GM23338 (cell line): ENCODE data around the gene SLK. TPM values are rescaled to one million over a fixed set of nuclear protein-coding genes. Genes with fewer than 3 reads are reported as not detected.

Experiments
- ATAC-seq: fragments of 200-7000 bp; cut with Tn5 transposase; 3 replicates; pipeline ENCODE4 v1.9.1; 2020
- DNase-seq: peaks from one replicate; pipeline ENCODE4 v3.0.0-alpha.2; 2015; ENCODE audit warnings: low spot score
- H2AFZ ChIP-seq: fragments of 200-600 bp; sonication (generic); 2 replicates; pipeline ENCODE4 v1.8.0; 2016; ENCODE audit warnings: antibody characterized with exemption, mild to moderate bottlenecking, moderate library complexity
- H3F3A ChIP-seq: fragments of 200-600 bp; sonication (generic); replicated peaks from 2 replicates; pipeline ENCODE4 v1.8.0; 2017; ENCODE audit warnings: antibody characterized with exemption, mixed run types, low read depth
- H3K27ac ChIP-seq: fragments of 200-600 bp; sonication (generic); 2 replicates; pipeline ENCODE4 v1.6.1; 2016; ENCODE audit warnings: low read depth
- H3K27me3 ChIP-seq: fragments of 200-600 bp; sonication (generic); 2 replicates; pipeline ENCODE4 v1.8.0; 2016; ENCODE audit warnings: mild to moderate bottlenecking, mixed run types, moderate library complexity; ENCODE audit not compliant: insufficient read depth
- H3K36me3 ChIP-seq: fragments of 200-600 bp; sonication (generic); 2 replicates; pipeline ENCODE4 v1.8.0; 2016; ENCODE audit warnings: mild to moderate bottlenecking; ENCODE audit not compliant: insufficient read depth
- H3K4me1 ChIP-seq: fragments of 200-600 bp; sonication (generic); 2 replicates; pipeline ENCODE4 v1.8.0; 2016; ENCODE audit warnings: mild to moderate bottlenecking, moderate library complexity; ENCODE audit not compliant: insufficient read depth
- H3K4me2 ChIP-seq: fragments of 200-600 bp; sonication (generic); 2 replicates; pipeline ENCODE4 v1.7.1; 2017; ENCODE audit warnings: mixed run types
- H3K4me3 ChIP-seq: fragments of 200-600 bp; sonication (generic); 2 replicates; pipeline ENCODE4 v1.6.1; 2016; ENCODE audit warnings: mixed run types
- H3K79me2 ChIP-seq: fragments of 200-600 bp; sonication (generic); replicated peaks from 2 replicates; pipeline ENCODE4 v1.8.0; 2017; ENCODE audit warnings: mild to moderate bottlenecking; ENCODE audit not compliant: insufficient read depth
- H3K9me2 ChIP-seq: fragments of 200-600 bp; sonication (generic); 2 replicates; pipeline ENCODE4 v1.8.0; 2017; ENCODE audit not compliant: insufficient read depth
- H4K20me1 ChIP-seq: fragments of 200-600 bp; sonication (generic); replicated peaks from 2 replicates; pipeline ENCODE4 v1.8.0; 2017; ENCODE audit warnings: mild to moderate bottlenecking; ENCODE audit not compliant: insufficient read depth
- H3K27ac Mint-ChIP-seq: 2 replicates; pipeline ENCODE4 v1.8.0; 2020; ENCODE audit warnings: inconsistent platforms, mild to moderate bottlenecking, moderate library complexity, mixed read lengths
- H3K27me3 Mint-ChIP-seq: 3 replicates; pipeline ENCODE4 v1.8.0; 2022; ENCODE audit warnings: low read depth, mild to moderate bottlenecking, moderate library complexity, mixed read lengths, inconsistent platforms; ENCODE audit not compliant: insufficient read depth, poor library complexity
- H3K36me3 Mint-ChIP-seq: 3 replicates; pipeline ENCODE4 v1.8.0; 2021; ENCODE audit warnings: low read depth, mild to moderate bottlenecking, inconsistent platforms, moderate library complexity, mixed read lengths
- H3K4me1 Mint-ChIP-seq: 3 replicates; pipeline ENCODE4 v1.8.0; 2020; ENCODE audit warnings: mild to moderate bottlenecking, inconsistent platforms, mixed read lengths
- H3K4me3 Mint-ChIP-seq: 3 replicates; pipeline ENCODE4 v1.8.0; 2021; ENCODE audit warnings: moderate library complexity, mild to moderate bottlenecking, inconsistent platforms, mixed read lengths
- H3K9me3 Mint-ChIP-seq: 3 replicates; pipeline ENCODE4 v1.8.0; 2020; ENCODE audit warnings: moderate library complexity, mild to moderate bottlenecking, inconsistent platforms, mixed read lengths
- EZH2phosphoT487 ChIP-seq: fragments of 200-600 bp; sonication (generic); IDR thresholded peaks from one replicate; pipeline ENCODE4 v1.8.1; 2018; ENCODE audit warnings: antibody characterized with exemption; ENCODE audit not compliant: unreplicated experiment
- JUNB ChIP-seq: IDR thresholded peaks from one replicate; pipeline ENCODE4 v1.6.1; 2016; ENCODE audit warnings: antibody characterized with exemption; ENCODE audit not compliant: unreplicated experiment
- REST ChIP-seq: IDR thresholded peaks from one replicate; pipeline ENCODE4 v1.6.1; 2018; ENCODE audit warnings: antibody characterized with exemption; ENCODE audit not compliant: unreplicated experiment
- ZNF331 ChIP-seq: fragments of 250-450 bp; sonication (Bioruptor Pico); IDR thresholded peaks from 2 replicates; pipeline ENCODE4 v1.5.0; 2020; ENCODE audit warnings: low read depth, mild to moderate bottlenecking, moderate library complexity
- ZNF462 ChIP-seq: fragments of 250-450 bp; sonication (Bioruptor Pico); IDR thresholded peaks from 2 replicates; pipeline ENCODE4 v1.5.0; 2020; ENCODE audit warnings: mild to moderate bottlenecking, moderate library complexity
- polyA plus RNA-seq: library from polyadenylated mRNA; unstranded; fragments of >200 nt; fragmentation: Nextera tagmentation; extraction: Ambion mirVana; gene quantifications from 2 replicates; pipeline ENCODE4 v1.2.1, GENCODE V29; 2016
- total RNA-seq: library from RNA; depleted of rRNA; stranded (reverse); fragments of >200 nt; shearing (Covaris generic); gene quantifications from 2 replicates; pipeline ENCODE4 v1.2.3, GENCODE V29; 2014

The SLK gene
- total and polyA plus RNA-seq, 2 experiments from 2014 or later, result 8.4 to 21.5 TPM

- no peak for TF ChIP-seq ZNF462
These were observed 46.5 kb downstream of the SLK start (continued) for GRCh38 chr10:104013489-104013888.

GRCh38 chr10:104014176-104014575, 47.2 kb downstream of the SLK start:
- Histone ChIP-seq H3K36me3 (no peaks in the 10 kb centered on the region), H2AFZ (no peak overlapping the region), H3K79me2 (no peaks in the 10 kb centered on the region), H3K4me1 (peaks cover 6% of the 10 kb centered on the region), H3K27ac (no peak overlapping the region), H3K9me2 (no peaks in the 10 kb centered on the region), H3K4me2 (no peak overlapping the region), H3F3A (no peaks in the 10 kb centered on the region), H4K20me1 (no peaks in the 10 kb centered on the region), H3K27me3 (no peaks in the 10 kb centered on the region), H3K4me3 (no peak overlapping the region)
- Mint-ChIP-seq H3K4me1 (peaks cover 11% of the 10 kb centered on the region; the same call in 2 of the 3 replicates), H3K36me3 (no peaks in the 10 kb centered on the region), H3K27ac (no peak overlapping the region), H3K27me3 (no peaks in the 10 kb centered on the region), H3K4me3 (no peak overlapping the region), H3K9me3 (no peaks in the 10 kb centered on the region)
- no peak for ATAC-seq
- TF ChIP-seq JUNB (no peak), ZNF331 (CRISPR knock-in tag) (no peak), REST (no peak), EZH2phosphoT487 (no peak)
- DNase-seq, result no peak
